GM21723 (cell line): ENCODE measurements around the gene MRAP2.
"Not testable (repeated sequence)": the region's sequence is repeated elsewhere in the genome, so short reads cannot be mapped to it uniquely, and the experiment has no call there.

Experiments used
- ATAC-seq: cut with Tn5 transposase; IDR thresholded peaks from one replicate; pipeline ENCODE4 v1.9.1; 2021; ENCODE audit warnings: mild to moderate bottlenecking, moderate library complexity; ENCODE audit not compliant: unreplicated experiment

Gene MRAP2

DNA sequence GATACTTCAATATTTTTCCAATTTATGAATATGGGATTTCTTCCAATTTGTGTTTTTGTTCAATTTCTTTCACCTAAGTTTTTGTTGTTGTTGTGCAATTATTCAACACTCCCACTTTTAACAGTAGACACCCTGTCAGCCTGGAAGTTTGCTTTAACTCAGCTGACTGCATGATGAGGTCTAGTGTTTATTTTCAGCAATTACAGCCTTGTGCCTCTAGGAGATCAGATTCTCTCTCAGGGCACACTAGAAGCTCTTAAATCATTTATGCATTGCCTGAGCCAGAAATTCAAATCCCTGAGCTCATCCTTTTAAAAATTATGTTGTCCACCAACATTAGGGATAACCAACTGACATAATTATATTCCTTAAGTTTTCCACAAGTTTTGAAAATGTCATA, 85.7 kb downstream of the MRAP2 start:
- no peak for ATAC-seq

GRCh38 chr6:84123186-84123585, 89.6 kb downstream of the MRAP2 start:
- ATAC-seq: no peak

- not testable (repeated sequence) for ATAC-seq
These were observed 96.0 kb downstream of the MRAP2 start for GRCh38 chr6:84129588-84129987.

- not testable (repeated sequence) for ATAC-seq
These were observed 99.8 kb downstream of the MRAP2 start for GRCh38 chr6:84133385-84133784.

- ATAC-seq: no peak
These were observed 101.7 kb downstream of the MRAP2 start for GRCh38 chr6:84135291-84135690.

GRCh38 chr6:84136364-84137050, 102.9 kb downstream of the MRAP2 start:
- no peak for ATAC-seq

GRCh38 chr6:84137051-84137375, 103.4 kb downstream of the MRAP2 start:
- ATAC-seq: no peak

DNA sequence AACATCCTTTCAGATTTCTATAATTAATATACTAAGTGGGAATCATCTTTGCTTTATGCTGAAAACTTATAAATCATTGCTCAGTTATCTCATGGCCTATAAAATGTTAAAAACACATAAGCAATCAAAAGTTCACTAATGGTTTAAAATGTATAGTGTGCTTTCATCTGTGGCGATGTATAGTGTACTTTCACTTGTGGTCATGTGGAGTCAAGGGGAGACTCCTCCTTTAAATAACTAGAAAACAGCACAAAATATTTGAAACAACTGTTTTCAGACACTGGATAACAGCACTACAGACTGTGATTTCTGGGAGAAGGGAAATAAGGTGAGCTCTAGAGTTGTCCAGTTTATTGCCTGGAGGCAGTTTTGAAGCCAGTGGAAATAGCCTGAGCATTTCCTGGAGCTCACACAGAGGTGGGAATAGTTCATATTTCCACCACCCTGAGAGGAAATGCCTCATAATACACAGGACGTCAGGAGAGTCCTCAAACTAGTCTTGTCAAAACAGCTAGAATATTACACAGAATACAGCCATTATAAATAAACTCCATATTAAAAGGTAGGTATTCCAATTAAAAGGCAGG, 104.5 kb downstream of the MRAP2 start:
- ATAC-seq: no peak

- ATAC-seq: no peak
These were observed 105.7 kb downstream of the MRAP2 start for GRCh38 chr6:84139311-84139710.
